ENCODE results near the gene UQCRQ.

DNA sequence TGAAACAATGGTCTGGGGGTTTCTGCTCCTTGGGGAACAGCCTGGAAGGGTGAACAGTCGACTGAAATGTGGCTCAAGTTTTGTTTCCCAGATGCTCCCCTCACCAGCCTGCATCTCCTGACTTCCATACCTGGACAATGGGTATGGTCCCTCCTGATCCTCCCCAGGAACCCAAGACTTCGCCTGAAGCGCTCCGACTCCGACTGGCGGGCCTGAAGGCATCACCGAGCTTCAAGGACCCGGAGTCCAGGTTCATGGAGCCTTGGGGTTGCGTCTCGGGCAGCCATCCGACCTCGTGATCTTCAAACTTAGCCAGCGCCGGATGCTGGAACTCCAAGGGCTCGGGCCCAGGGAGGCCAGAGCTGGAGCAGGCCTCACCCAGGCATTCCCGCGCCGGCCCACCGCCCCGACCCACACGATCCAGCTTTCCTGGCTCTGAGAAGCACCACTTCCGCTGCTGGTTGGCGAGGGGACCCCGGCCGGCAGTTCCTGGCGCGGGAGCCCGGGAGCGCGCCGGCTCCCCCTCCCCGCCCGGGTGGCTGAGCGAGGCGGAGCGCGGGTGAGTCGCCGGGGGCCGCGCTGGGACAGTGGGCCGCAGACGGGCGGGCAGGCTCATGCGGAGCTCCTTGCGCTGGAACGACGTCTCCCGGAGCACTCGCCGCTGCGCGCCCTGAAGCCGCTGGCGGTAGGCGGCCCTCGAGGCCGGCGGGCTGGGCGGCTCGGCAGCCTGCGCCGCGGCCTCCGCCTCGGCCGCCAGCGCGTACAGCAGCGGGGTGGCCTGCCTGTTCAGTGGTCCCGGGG, 41.2 kb upstream of the UQCRQ start:
- TF ChIP-seq, protein P1, sequence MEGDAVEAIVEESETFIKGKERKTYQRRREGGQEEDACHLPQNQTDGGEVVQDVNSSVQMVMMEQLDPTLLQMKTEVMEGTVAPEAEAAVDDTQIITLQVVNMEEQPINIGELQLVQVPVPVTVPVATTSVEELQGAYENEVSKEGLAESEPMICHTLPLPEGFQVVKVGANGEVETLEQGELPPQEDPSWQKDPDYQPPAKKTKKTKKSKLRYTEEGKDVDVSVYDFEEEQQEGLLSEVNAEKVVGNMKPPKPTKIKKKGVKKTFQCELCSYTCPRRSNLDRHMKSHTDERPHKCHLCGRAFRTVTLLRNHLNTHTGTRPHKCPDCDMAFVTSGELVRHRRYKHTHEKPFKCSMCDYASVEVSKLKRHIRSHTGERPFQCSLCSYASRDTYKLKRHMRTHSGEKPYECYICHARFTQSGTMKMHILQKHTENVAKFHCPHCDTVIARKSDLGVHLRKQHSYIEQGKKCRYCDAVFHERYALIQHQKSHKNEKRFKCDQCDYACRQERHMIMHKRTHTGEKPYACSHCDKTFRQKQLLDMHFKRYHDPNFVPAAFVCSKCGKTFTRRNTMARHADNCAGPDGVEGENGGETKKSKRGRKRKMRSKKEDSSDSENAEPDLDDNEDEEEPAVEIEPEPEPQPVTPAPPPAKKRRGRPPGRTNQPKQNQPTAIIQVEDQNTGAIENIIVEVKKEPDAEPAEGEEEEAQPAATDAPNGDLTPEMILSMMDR (conservative IDR thresholded peaks at IDR 0.05) = no peak
- TF ChIP-seq ZFX (IDR thresholded peaks at IDR 0.05) = no peak
